Suprapubic skin (tissue), 4 donors: Measurements from ENCODE around the gene YY1. TPM values are rescaled to one million over a fixed set of nuclear protein-coding genes. Genes with fewer than 3 reads are reported as not detected.
A peak's percentile ranks its signal among the peaks of the same experiment; 100 is the strongest.

Experiments used
- DNase-seq, 2 donors: peaks; one replicate each; pipeline ENCODE4 v3.0.0-alpha.2; 2019; ENCODE audit warnings: low spot score in 2 of 2
- H3K27ac ChIP-seq: fragments of 200-600 bp; sonication (generic); one replicate; pipeline ENCODE4 v1.5.1; 2019
- H3K27me3 ChIP-seq: fragments of 200-600 bp; sonication (generic); one replicate; pipeline ENCODE4 v1.5.1; 2019
- H3K36me3 ChIP-seq: fragments of 200-600 bp; sonication (generic); one replicate; pipeline ENCODE4 v1.5.1; 2019
- H3K4me1 ChIP-seq: fragments of 200-600 bp; sonication (generic); one replicate; pipeline ENCODE4 v1.5.1; 2019
- H3K4me3 ChIP-seq: fragments of 200-600 bp; sonication (generic); one replicate; pipeline ENCODE4 v1.5.1; 2019; ENCODE audit warnings: mild to moderate bottlenecking
- H3K9me3 ChIP-seq: fragments of 200-600 bp; sonication (generic); one replicate; pipeline ENCODE4 v1.5.1; 2019
- CTCF ChIP-seq, 2 donors: fragments of 200-600 bp in 1 of 2; fragments of 450-650 bp in 1 of 2; sonication (generic) in 1 of 2; IDR thresholded peaks; one replicate each; pipeline ENCODE4 v1.5.1; 2016 to 2019; ENCODE audit warnings: antibody characterized with exemption in 2 of 2, mild to moderate bottlenecking in 1 of 2, moderate library complexity in 1 of 2
- EP300 ChIP-seq: sonication (generic); formaldehyde crosslinking; IDR thresholded peaks from one replicate; pipeline ENCODE4 v1.6.1; 2017; ENCODE audit warnings: antibody characterized with exemption
- POLR2A ChIP-seq, 2 donors: fragments of 450-650 bp; IDR thresholded peaks; one replicate each; pipeline ENCODE4 v1.6.1; 2017; ENCODE audit warnings: antibody characterized with exemption in 2 of 2, mild to moderate bottlenecking in 2 of 2, moderate library complexity in 2 of 2
- POLR2AphosphoS5 ChIP-seq, 3 donors: sonication (generic); formaldehyde crosslinking; IDR thresholded peaks; one replicate each; pipeline ENCODE4 v1.6.1; 2017; ENCODE audit warnings: antibody characterized with exemption in 3 of 3
- WGBS: methylation state at CpG from one replicate; pipeline ENCODE4 v1.1.5; 2018; 5-methylcytosine and 5-hydroxymethylcytosine counted together
- total RNA-seq, 4 donors: library from RNA; depleted of rRNA; stranded (reverse); fragments of >200 nt; gene quantifications; one replicate each; pipeline ENCODE4 v1.1.0, GENCODE V29; 2016

YY1 gene
- total RNA-seq, 4 donors from 2014 or later, result 42.1 to 56.3 (median 48.9) TPM

- Histone ChIP-seq H3K4me1 (peaks cover 16% of the 10 kb centered on the region), H3K4me3 (no peak overlapping the region), H3K27me3 (no peaks in the 10 kb centered on the region), H3K27ac (no peak overlapping the region), H3K9me3 (no peaks in the 10 kb centered on the region), H3K36me3 (peaks cover 5% of the 10 kb centered on the region)
- no peak for TF ChIP-seq POLR2A (IDR thresholded peaks at IDR 0.05)
- TF ChIP-seq CTCF (IDR thresholded peaks at IDR 0.05), result peak in 1 of 2 donors; percentile 33
- no peak for TF ChIP-seq EP300
- WGBS, result 53% methylated on average over 10 of the region's 10 CpGs
- no peak for DNase-seq
These were observed 32.4 kb downstream of the YY1 start for GRCh38 chr14:100271247-100271939.

GRCh38 chr14:100274250-100274649, 35.3 kb downstream of the YY1 start:
- Histone ChIP-seq H3K4me3 (no peak overlapping the region), H3K27ac (no peak overlapping the region), H3K36me3 (peaks cover 12% of the 10 kb centered on the region), H3K4me1 (peaks cover 17% of the 10 kb centered on the region), H3K9me3 (no peaks in the 10 kb centered on the region), H3K27me3 (no peaks in the 10 kb centered on the region)
- no peak for TF ChIP-seq EP300
- TF ChIP-seq CTCF (IDR thresholded peaks at IDR 0.05), result no peak
- TF ChIP-seq POLR2A (IDR thresholded peaks at IDR 0.05), result no peak
- no peak for TF ChIP-seq POLR2AphosphoS5 (IDR thresholded peaks at IDR 0.05)
- DNase-seq, result no peak
- 94% methylated on average over 4 of the region's 4 CpGs for WGBS

- no peak overlapping the region for H3K27ac ChIP-seq
- no peak for TF ChIP-seq POLR2A (IDR thresholded peaks at IDR 0.05)
- H3K4me1 ChIP-seq, result peaks cover 17% of the 10 kb centered on the region
- WGBS, result 80% methylated on average over 7 of the region's 7 CpGs
- H3K9me3 ChIP-seq, result no peaks in the 10 kb centered on the region
- H3K36me3 ChIP-seq, result peaks cover 12% of the 10 kb centered on the region
- no peak overlapping the region for H3K4me3 ChIP-seq
- no peaks in the 10 kb centered on the region for H3K27me3 ChIP-seq
- no peak for DNase-seq
These were observed 36.3 kb downstream of the YY1 start for GRCh38 chr14:100275214-100275613.

- Histone ChIP-seq H3K9me3 (no peaks in the 10 kb centered on the region), H3K4me3 (no peak overlapping the region), H3K36me3 (peaks cover 12% of the 10 kb centered on the region), H3K27ac (no peak overlapping the region), H3K4me1 (peaks cover 29% of the 10 kb centered on the region), H3K27me3 (no peaks in the 10 kb centered on the region)
- 75% methylated on average over 7 of the region's 8 CpGs for WGBS
- DNase-seq, result no peak
- TF ChIP-seq CTCF (IDR thresholded peaks at IDR 0.05) (no peak), POLR2AphosphoS5 (IDR thresholded peaks at IDR 0.05) (no peak), POLR2A (IDR thresholded peaks at IDR 0.05) (no peak), EP300 (no peak)
These were observed 39.8 kb downstream of the YY1 start for GRCh38 chr14:100278702-100279101.

- Histone ChIP-seq H3K36me3 (peaks cover 12% of the 10 kb centered on the region), H3K4me1 (peaks cover 29% of the 10 kb centered on the region), H3K27me3 (no peaks in the 10 kb centered on the region), H3K9me3 (no peaks in the 10 kb centered on the region), H3K4me3 (no peak overlapping the region), H3K27ac (no peak overlapping the region)
- TF ChIP-seq POLR2AphosphoS5 (IDR thresholded peaks at IDR 0.05) (no peak), CTCF (IDR thresholded peaks at IDR 0.05) (no peak), POLR2A (IDR thresholded peaks at IDR 0.05) (no peak), EP300 (no peak)
- 88% methylated on average over 2 of the region's 2 CpGs for WGBS
- DNase-seq, result no peak
These were observed 40.2 kb downstream of the YY1 start for GRCh38 chr14:100279133-100279532.

GRCh38 chr14:100279563-100279962, 40.6 kb downstream of the YY1 start:
- H3K27ac ChIP-seq, result no peak overlapping the region
- peaks cover 12% of the 10 kb centered on the region for H3K36me3 ChIP-seq
- no peak overlapping the region for H3K4me3 ChIP-seq
- no peaks in the 10 kb centered on the region for H3K27me3 ChIP-seq
- no peak for DNase-seq
- WGBS, result 89% methylated on average over 8 of the region's 8 CpGs
- H3K4me1 ChIP-seq, result peaks cover 32% of the 10 kb centered on the region
- H3K9me3 ChIP-seq, result no peaks in the 10 kb centered on the region
- TF ChIP-seq EP300, result no peak
- TF ChIP-seq CTCF (IDR thresholded peaks at IDR 0.05), result no peak
- TF ChIP-seq POLR2AphosphoS5 (IDR thresholded peaks at IDR 0.05), result no peak
- no peak for TF ChIP-seq POLR2A (IDR thresholded peaks at IDR 0.05)
